GM13976 (cell line): ENCODE measurements around the gene FCRL4.
A peak's percentile ranks its signal among the peaks of the same experiment; 100 is the strongest.

Experiments
- DNase-seq: peaks from one replicate; pipeline ENCODE4 v3.0.0; 2012; ENCODE audit warnings: low spot score
- in situ Hi-C: fragments of 300-500 bp; cut with MboI; formaldehyde crosslinking; loops from one replicate; pipeline ENCODE4 v1.12.0; 2022; ENCODE audit warnings: low sequenced_read_pairs, mixed read lengths, inconsistent platforms; ENCODE audit not compliant: unreplicated experiment
- TF ChIP-seq, protein P1 (sequence below): IDR thresholded peaks from 2 replicates; pipeline ENCODE4 v1.5.1; 2012; ENCODE audit warnings: borderline replicate concordance, mild to moderate bottlenecking; ENCODE audit not compliant: insufficient read depth; ENCODE audit errors: extremely low read depth, missing control alignments, control extremely low read depth

The FCRL4 gene

DNA sequence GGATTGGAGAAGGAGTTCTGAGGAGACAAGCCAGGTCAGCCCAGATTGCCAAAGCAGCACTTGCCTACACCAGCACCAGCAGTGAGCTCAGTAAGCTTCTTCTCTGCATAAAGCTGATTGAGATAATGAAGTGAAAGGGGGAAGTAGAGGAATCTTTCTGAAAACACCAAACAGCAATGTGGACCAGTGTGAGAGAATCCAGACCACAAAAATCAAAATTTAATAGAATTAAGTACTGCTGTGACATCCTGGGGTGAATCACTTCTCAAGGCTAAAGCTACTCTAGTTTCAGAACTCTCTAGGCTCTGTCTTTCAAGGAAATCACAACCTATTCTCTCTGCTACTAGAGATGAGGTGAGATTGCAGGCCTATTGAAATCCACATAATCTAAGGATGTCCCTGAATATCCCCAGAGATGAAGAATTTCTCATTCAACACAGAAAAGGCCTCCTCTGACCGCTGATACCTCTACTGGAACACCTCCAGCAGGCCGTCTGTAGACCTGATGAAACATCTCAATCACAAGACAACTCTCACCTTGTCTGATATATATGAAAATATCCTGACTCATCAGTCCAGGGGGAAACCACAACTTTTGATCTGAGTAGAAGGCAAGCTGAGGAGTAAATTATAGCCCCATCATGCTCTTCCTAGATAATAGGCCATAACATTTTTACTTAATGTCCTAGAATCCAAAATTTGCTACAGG is at the start of gene FCRL4:
FCRL4 (minus strand) TSS at position 127 of the 709 bp plus-strand sequence. CDS start 141 bp downstream, outside the sequence.
- DNase-seq: no peak
- in situ Hi-C loops: no loop called here
- TF ChIP-seq, protein P1, sequence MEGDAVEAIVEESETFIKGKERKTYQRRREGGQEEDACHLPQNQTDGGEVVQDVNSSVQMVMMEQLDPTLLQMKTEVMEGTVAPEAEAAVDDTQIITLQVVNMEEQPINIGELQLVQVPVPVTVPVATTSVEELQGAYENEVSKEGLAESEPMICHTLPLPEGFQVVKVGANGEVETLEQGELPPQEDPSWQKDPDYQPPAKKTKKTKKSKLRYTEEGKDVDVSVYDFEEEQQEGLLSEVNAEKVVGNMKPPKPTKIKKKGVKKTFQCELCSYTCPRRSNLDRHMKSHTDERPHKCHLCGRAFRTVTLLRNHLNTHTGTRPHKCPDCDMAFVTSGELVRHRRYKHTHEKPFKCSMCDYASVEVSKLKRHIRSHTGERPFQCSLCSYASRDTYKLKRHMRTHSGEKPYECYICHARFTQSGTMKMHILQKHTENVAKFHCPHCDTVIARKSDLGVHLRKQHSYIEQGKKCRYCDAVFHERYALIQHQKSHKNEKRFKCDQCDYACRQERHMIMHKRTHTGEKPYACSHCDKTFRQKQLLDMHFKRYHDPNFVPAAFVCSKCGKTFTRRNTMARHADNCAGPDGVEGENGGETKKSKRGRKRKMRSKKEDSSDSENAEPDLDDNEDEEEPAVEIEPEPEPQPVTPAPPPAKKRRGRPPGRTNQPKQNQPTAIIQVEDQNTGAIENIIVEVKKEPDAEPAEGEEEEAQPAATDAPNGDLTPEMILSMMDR: no peak

- in situ Hi-C loops: no loop called here
- TF ChIP-seq, protein P1: no peak
- no peak for DNase-seq
These were observed 48.3 kb upstream of the FCRL4 start for GRCh38 chr1:157646144-157646543.

GRCh38 chr1:157641177-157641576 is 43.3 kb upstream of the FCRL4 start:
- no peak for DNase-seq
- TF ChIP-seq, protein P1: no peak
- in situ Hi-C loops: no loop called here

GRCh38 chr1:157639800-157640199 is 41.9 kb upstream of the FCRL4 start:
- TF ChIP-seq, protein P1: no peak
- DNase-seq: no peak
- in situ Hi-C loops: no loop called here

DNA sequence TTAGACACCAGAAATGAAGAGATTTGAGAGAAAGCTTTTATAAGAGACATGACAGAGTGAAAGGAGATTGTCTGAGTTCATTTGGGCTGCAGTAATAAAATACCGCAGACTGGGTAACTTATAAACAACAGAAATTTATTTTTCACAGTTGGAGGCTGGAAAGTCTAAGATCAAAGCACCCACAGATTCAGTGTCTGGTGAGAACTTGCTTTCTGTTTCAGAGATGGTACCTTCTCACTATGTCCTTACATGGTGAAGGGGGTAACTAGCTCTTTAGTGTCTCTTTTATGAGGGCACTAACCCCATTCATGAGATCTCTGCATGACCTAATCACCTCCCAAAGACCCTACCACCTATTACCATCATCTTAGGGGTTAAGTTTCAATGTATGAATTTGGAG is 30.9 kb upstream of the FCRL4 start:
- TF ChIP-seq, protein P1: no peak
- DNase-seq: no peak
- in situ Hi-C loops: no loop called here

DNA sequence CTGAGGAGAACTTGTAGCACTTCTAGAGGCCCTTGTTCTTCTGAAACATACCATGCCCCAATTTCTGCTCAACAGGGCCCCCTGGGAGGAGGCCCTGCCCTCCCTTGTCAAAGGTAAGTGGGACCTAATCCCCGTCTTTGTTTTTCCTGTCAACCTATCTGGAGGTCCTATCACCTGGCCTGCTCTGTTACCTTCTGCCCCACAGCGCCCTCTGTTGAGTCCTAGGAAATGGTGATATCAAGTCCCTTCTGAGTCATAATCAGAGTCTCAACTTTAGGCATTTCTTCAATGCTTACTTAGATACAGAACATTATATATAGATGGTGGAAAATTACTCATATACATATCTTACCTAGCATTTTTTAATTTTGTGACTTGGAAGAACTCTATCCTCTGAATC is 28.2 kb upstream of the FCRL4 start:
- in situ Hi-C loops: no loop called here
- TF ChIP-seq, protein P1: peak; percentile 37
- DNase-seq: peak; percentile 41

- TF ChIP-seq, protein P1: no peak
- in situ Hi-C loops: no loop called here
- DNase-seq: no peak
These were observed 26.6 kb upstream of the FCRL4 start for GRCh38 chr1:157624471-157624870.
